GM23338 (cell line): ENCODE measurements around the gene EMILIN2. TPM values are rescaled to one million over a fixed set of nuclear protein-coding genes. Genes with fewer than 3 reads are reported as not detected.

ENCODE experiments used
- CREB1 ChIP-seq: fragments of 250-450 bp; sonication (Bioruptor Pico); IDR thresholded peaks from 2 replicates; pipeline ENCODE4 v1.5.0; 2020; ENCODE audit warnings: low read depth, mild to moderate bottlenecking, moderate library complexity
- POLR2AphosphoS5 ChIP-seq: IDR thresholded peaks from 2 replicates; pipeline ENCODE4 v1.6.1; 2016; ENCODE audit warnings: antibody characterized with exemption, low read depth
- STAT1 ChIP-seq: IDR thresholded peaks from one replicate; pipeline ENCODE4 v1.6.1; 2016; ENCODE audit warnings: antibody characterized with exemption; ENCODE audit not compliant: unreplicated experiment
- polyA plus RNA-seq: library from polyadenylated mRNA; unstranded; fragments of >200 nt; fragmentation: Nextera tagmentation; extraction: Ambion mirVana; gene quantifications from 2 replicates; pipeline ENCODE4 v1.2.1, GENCODE V29; 2016
- total RNA-seq: library from RNA; depleted of rRNA; stranded (reverse); fragments of >200 nt; shearing (Covaris generic); gene quantifications from 2 replicates; pipeline ENCODE4 v1.2.3, GENCODE V29; 2014
- TF ChIP-seq, protein P1 (sequence below): fragments of 250-450 bp; sonication (Bioruptor Pico); IDR thresholded peaks from 2 replicates; pipeline ENCODE4 v1.5.0; 2020; ENCODE audit warnings: mild to moderate bottlenecking, moderate library complexity
- TF ChIP-seq, protein P2 (sequence below): IDR thresholded peaks from one replicate; pipeline ENCODE4 v1.6.1; 2018; ENCODE audit warnings: antibody characterized with exemption; ENCODE audit not compliant: unreplicated experiment
- TF ChIP-seq, protein P3 (sequence below), 2 experiments: fragments of 200-600 bp in 1 of 2; sonication (generic) in 1 of 2; conservative IDR thresholded peaks; 2 replicates each; pipeline versions ENCODE4 v1.5.1 to v1.6.1; 2016 to 2017; ENCODE audit warnings: antibody characterized with exemption in 2 of 2, low read depth in 2 of 2, mild to moderate bottlenecking in 2 of 2, moderate library complexity in 1 of 2

Gene EMILIN2
- total and polyA plus RNA-seq, 2 experiments from 2014 or later: 3.0 to 11.6 TPM

DNA sequence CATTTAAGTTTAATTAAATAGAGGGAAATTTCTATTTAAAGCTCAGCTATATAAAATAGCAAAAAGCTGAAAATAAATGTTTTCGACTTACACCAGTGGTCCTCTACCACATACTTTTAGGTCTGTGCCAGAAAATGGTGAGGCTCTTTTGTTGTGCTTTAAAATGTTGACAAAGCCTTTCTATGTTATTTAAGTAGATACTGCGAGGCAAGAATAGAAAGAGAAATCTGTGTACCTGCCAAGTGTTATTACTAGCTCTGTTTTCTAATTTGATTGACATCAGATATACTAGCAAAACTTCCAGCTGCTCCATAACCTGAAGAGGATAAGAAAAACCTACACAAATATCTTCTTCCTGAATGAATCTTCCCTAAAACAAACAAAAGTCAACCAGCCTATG lies 112.5 kb downstream of the EMILIN2 start (continued):
- TF ChIP-seq, protein P1, sequence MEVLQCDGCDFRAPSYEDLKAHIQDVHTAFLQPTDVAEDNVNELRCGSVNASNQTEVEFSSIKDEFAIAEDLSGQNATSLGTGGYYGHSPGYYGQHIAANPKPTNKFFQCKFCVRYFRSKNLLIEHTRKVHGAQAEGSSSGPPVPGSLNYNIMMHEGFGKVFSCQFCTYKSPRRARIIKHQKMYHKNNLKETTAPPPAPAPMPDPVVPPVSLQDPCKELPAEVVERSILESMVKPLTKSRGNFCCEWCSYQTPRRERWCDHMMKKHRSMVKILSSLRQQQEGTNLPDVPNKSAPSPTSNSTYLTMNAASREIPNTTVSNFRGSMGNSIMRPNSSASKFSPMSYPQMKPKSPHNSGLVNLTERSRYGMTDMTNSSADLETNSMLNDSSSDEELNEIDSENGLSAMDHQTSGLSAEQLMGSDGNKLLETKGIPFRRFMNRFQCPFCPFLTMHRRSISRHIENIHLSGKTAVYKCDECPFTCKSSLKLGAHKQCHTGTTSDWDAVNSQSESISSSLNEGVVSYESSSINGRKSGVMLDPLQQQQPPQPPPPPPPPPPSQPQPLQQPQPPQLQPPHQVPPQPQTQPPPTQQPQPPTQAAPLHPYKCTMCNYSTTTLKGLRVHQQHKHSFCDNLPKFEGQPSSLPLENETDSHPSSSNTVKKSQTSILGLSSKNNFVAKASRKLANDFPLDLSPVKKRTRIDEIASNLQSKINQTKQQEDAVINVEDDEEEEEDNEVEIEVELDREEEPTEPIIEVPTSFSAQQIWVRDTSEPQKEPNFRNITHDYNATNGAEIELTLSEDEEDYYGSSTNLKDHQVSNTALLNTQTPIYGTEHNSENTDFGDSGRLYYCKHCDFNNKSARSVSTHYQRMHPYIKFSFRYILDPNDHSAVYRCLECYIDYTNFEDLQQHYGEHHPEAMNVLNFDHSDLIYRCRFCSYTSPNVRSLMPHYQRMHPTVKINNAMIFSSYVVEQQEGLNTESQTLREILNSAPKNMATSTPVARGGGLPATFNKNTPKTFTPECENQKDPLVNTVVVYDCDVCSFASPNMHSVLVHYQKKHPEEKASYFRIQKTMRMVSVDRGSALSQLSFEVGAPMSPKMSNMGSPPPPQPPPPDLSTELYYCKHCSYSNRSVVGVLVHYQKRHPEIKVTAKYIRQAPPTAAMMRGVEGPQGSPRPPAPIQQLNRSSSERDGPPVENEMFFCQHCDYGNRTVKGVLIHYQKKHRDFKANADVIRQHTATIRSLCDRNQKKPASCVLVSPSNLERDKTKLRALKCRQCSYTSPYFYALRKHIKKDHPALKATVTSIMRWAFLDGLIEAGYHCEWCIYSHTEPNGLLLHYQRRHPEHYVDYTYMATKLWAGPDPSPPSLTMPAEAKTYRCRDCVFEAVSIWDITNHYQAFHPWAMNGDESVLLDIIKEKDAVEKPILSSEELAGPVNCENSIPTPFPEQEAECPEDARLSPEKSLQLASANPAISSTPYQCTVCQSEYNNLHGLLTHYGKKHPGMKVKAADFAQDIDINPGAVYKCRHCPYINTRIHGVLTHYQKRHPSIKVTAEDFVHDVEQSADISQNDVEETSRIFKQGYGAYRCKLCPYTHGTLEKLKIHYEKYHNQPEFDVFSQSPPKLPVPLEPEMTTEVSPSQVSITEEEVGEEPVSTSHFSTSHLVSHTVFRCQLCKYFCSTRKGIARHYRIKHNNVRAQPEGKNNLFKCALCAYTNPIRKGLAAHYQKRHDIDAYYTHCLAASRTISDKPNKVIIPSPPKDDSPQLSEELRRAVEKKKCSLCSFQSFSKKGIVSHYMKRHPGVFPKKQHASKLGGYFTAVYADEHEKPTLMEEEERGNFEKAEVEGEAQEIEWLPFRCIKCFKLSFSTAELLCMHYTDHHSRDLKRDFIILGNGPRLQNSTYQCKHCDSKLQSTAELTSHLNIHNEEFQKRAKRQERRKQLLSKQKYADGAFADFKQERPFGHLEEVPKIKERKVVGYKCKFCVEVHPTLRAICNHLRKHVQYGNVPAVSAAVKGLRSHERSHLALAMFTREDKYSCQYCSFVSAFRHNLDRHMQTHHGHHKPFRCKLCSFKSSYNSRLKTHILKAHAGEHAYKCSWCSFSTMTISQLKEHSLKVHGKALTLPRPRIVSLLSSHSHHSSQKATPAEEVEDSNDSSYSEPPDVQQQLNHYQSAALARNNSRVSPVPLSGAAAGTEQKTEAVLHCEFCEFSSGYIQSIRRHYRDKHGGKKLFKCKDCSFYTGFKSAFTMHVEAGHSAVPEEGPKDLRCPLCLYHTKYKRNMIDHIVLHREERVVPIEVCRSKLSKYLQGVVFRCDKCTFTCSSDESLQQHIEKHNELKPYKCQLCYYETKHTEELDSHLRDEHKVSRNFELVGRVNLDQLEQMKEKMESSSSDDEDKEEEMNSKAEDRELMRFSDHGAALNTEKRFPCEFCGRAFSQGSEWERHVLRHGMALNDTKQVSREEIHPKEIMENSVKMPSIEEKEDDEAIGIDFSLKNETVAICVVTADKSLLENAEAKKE (CRISPR knock-in tag): no peak
- no peak for TF ChIP-seq POLR2AphosphoS5
- TF ChIP-seq, protein P2, sequence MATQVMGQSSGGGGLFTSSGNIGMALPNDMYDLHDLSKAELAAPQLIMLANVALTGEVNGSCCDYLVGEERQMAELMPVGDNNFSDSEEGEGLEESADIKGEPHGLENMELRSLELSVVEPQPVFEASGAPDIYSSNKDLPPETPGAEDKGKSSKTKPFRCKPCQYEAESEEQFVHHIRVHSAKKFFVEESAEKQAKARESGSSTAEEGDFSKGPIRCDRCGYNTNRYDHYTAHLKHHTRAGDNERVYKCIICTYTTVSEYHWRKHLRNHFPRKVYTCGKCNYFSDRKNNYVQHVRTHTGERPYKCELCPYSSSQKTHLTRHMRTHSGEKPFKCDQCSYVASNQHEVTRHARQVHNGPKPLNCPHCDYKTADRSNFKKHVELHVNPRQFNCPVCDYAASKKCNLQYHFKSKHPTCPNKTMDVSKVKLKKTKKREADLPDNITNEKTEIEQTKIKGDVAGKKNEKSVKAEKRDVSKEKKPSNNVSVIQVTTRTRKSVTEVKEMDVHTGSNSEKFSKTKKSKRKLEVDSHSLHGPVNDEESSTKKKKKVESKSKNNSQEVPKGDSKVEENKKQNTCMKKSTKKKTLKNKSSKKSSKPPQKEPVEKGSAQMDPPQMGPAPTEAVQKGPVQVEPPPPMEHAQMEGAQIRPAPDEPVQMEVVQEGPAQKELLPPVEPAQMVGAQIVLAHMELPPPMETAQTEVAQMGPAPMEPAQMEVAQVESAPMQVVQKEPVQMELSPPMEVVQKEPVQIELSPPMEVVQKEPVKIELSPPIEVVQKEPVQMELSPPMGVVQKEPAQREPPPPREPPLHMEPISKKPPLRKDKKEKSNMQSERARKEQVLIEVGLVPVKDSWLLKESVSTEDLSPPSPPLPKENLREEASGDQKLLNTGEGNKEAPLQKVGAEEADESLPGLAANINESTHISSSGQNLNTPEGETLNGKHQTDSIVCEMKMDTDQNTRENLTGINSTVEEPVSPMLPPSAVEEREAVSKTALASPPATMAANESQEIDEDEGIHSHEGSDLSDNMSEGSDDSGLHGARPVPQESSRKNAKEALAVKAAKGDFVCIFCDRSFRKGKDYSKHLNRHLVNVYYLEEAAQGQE: no peak
- TF ChIP-seq CREB1 (CRISPR knock-in tag): no peak
- TF ChIP-seq, protein P3, sequence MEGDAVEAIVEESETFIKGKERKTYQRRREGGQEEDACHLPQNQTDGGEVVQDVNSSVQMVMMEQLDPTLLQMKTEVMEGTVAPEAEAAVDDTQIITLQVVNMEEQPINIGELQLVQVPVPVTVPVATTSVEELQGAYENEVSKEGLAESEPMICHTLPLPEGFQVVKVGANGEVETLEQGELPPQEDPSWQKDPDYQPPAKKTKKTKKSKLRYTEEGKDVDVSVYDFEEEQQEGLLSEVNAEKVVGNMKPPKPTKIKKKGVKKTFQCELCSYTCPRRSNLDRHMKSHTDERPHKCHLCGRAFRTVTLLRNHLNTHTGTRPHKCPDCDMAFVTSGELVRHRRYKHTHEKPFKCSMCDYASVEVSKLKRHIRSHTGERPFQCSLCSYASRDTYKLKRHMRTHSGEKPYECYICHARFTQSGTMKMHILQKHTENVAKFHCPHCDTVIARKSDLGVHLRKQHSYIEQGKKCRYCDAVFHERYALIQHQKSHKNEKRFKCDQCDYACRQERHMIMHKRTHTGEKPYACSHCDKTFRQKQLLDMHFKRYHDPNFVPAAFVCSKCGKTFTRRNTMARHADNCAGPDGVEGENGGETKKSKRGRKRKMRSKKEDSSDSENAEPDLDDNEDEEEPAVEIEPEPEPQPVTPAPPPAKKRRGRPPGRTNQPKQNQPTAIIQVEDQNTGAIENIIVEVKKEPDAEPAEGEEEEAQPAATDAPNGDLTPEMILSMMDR (conservative IDR thresholded peaks at IDR 0.05; ENCODE audit: low read depth in 2 of 2): no peak
- no peak for TF ChIP-seq STAT1
